Keratinocyte (primary cell): Measurements from ENCODE around the gene PRLH. TPM values are rescaled to one million over a fixed set of nuclear protein-coding genes. Genes with fewer than 3 reads are reported as not detected.

Experiments used
- DNase-seq: peaks from one replicate; pipeline ENCODE4 v3.0.0-alpha.2; 2011; ENCODE audit warnings: low read depth, missing footprints, low spot score
- FAIRE-seq: peaks from 2 replicates; lab custom pipeline; 2011; peaks lifted over from hg19 to GRCh38; lab: Jason Lieb, UNC
- H2AFZ ChIP-seq: 2 replicates; pipeline ENCODE4 v1.6.0; 2012; ENCODE audit warnings: low read length, control low read depth, inconsistent platforms; ENCODE audit not compliant: control insufficient read depth
- H3K27ac ChIP-seq: 2 replicates; pipeline ENCODE4 v1.5.1; 2011; ENCODE audit warnings: low read length; ENCODE audit not compliant: control insufficient read depth, insufficient read depth
- H3K27me3 ChIP-seq: 3 replicates; pipeline ENCODE4 v1.6.0; 2011; ENCODE audit warnings: low read length; ENCODE audit not compliant: control insufficient read depth, insufficient read depth; ENCODE audit errors: extremely low read depth
- H3K36me3 ChIP-seq, 2 experiments: 2 replicates in 1 of 2; 3 replicates in 1 of 2; pipeline ENCODE4 v1.5.1; 2011; ENCODE audit warnings: low read length in 2 of 2, mild to moderate bottlenecking in 1 of 2; ENCODE audit not compliant: control insufficient read depth in 2 of 2, insufficient read depth in 2 of 2; ENCODE audit errors: extremely low read depth in 1 of 2
- H3K4me1 ChIP-seq: 3 replicates; pipeline ENCODE4 v1.5.1; 2011; ENCODE audit warnings: low read length; ENCODE audit not compliant: control insufficient read depth, insufficient read depth; ENCODE audit errors: extremely low read depth
- H3K4me2 ChIP-seq: 3 replicates; pipeline ENCODE4 v1.6.0; 2011; ENCODE audit warnings: low read depth, low read length; ENCODE audit not compliant: control insufficient read depth, insufficient read depth; ENCODE audit errors: extremely low read depth
- H3K4me3 ChIP-seq, 3 experiments: fragments of 200-600 bp in 1 of 3; sonication (generic) in 1 of 3; 2 replicates in 2 of 3; 3 replicates in 1 of 3; pipeline ENCODE4 v1.5.1; 2011 to 2016; ENCODE audit warnings: low read length in 3 of 3, mild to moderate bottlenecking in 3 of 3, control low read depth in 2 of 3, inconsistent platforms in 1 of 3, low read depth in 1 of 3, mixed read lengths in 1 of 3, mixed run types in 1 of 3, moderate library complexity in 1 of 3; ENCODE audit not compliant: control insufficient read depth in 2 of 3, insufficient read depth in 2 of 3; ENCODE audit errors: extremely low read depth in 1 of 3
- H3K79me2 ChIP-seq: 2 replicates; pipeline ENCODE4 v1.6.0; 2012; ENCODE audit warnings: low read length; ENCODE audit not compliant: control insufficient read depth, insufficient read depth
- H3K9ac ChIP-seq: 3 replicates; pipeline ENCODE4 v1.6.0; 2011; ENCODE audit warnings: low read length; ENCODE audit not compliant: control insufficient read depth, insufficient read depth; ENCODE audit errors: extremely low read depth
- H3K9me1 ChIP-seq: 3 replicates; pipeline ENCODE4 v1.6.0; 2011; ENCODE audit warnings: low read length; ENCODE audit not compliant: control insufficient read depth, insufficient read depth; ENCODE audit errors: extremely low read depth
- H3K9me3 ChIP-seq: 2 replicates; pipeline ENCODE4 v1.5.1; 2012; ENCODE audit warnings: low read depth, low read length; ENCODE audit not compliant: control insufficient read depth
- H4K20me1 ChIP-seq: 3 replicates; pipeline ENCODE4 v1.6.0; 2011; ENCODE audit warnings: low read length; ENCODE audit not compliant: control insufficient read depth, insufficient read depth; ENCODE audit errors: extremely low read depth
- EZH2 ChIP-seq: IDR thresholded peaks from one replicate; pipeline ENCODE4 v1.6.1; 2012; ENCODE audit warnings: inconsistent platforms, mild to moderate bottlenecking, low read length, moderate library complexity
- dilution Hi-C: fragments of 300-500 bp; cut with MboI; formaldehyde crosslinking; loops from one replicate; pipeline ENCODE4 v1.7.0; 2020; ENCODE audit warnings: low sequenced_read_pairs; ENCODE audit not compliant: extremely low pct_ligation_motif_present
- polyA plus RNA-seq, 5 experiments: library from polyadenylated mRNA; depleted of rRNA in 3 of 5; stranded (reverse) in 3 of 5; stranded (forward) in 1 of 5; unstranded in 1 of 5; fragments of >200 nt; gene quantifications; 1 replicate in 1 of 5; 2 replicates in 3 of 5; 3 replicates in 1 of 5; pipeline versions ENCODE4 v1.2.1 to v1.2.3, GENCODE V29; 2011 to 2012; ENCODE audit warnings: missing spikeins in 2 of 5, low read depth in 1 of 5, low replicate concordance in 1 of 5
- TF ChIP-seq, protein P1 (sequence below), 3 experiments: IDR thresholded peaks in 1 of 3; conservative IDR thresholded peaks in 1 of 3; optimal IDR thresholded peaks in 1 of 3; 2 replicates in 2 of 3; 3 replicates in 1 of 3; pipeline versions ENCODE3 to v1.5.1; 2011; ENCODE audit warnings: low read length in 3 of 3, mild to moderate bottlenecking in 3 of 3, moderate library complexity in 2 of 3, control low read depth in 1 of 3, inconsistent platforms in 1 of 3; ENCODE audit not compliant: insufficient read depth in 2 of 3; ENCODE audit errors: extremely low read depth in 1 of 3

The PRLH gene
- polyA plus RNA-seq, 1 donor (not counting 4 experiments of a cell fraction or from before 2014, with no cell fraction given): not detected

DNA sequence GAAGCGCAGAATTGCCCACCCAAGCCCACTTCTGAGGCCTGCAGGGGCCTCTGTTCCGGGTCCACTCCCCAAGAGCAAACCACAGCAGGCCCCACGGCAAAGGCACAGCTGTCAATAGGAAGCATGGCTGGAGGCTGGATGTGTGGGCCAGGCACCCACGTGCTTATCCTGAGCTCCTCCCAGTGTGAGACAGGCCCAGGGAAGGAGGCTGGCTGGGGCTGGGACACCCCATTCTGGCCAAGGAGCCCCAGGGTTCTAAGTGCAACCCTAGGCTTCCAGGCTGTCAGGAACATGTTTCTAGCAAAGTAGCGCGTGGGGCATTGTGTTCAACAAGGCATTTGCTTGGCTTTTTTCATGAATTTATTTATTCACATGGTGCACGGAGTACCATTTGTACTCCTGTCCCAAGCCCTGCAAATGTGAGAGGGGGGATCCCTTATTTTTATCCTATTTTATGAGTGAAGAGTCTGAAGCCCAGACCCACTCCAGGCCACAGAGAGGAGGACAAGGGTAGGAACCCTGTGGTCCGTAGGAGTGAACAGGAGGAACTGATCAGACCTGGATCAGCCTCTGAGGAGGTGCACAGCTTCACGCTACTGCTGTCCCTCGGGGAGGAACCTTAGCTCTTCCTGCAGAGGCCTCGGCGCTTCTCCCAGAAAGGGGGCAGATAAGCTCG lies 30.3 kb downstream of the PRLH start:
- no peak overlapping the region for H3K9ac ChIP-seq
- H3K27ac ChIP-seq: no peak overlapping the region
- no peak overlapping the region for H3K4me3 ChIP-seq
- H3K36me3 ChIP-seq: no peaks in the 10 kb centered on the region
- DNase-seq: no peak
- no peak overlapping the region for H2AFZ ChIP-seq
- no peak for TF ChIP-seq EZH2
- TF ChIP-seq, protein P1, sequence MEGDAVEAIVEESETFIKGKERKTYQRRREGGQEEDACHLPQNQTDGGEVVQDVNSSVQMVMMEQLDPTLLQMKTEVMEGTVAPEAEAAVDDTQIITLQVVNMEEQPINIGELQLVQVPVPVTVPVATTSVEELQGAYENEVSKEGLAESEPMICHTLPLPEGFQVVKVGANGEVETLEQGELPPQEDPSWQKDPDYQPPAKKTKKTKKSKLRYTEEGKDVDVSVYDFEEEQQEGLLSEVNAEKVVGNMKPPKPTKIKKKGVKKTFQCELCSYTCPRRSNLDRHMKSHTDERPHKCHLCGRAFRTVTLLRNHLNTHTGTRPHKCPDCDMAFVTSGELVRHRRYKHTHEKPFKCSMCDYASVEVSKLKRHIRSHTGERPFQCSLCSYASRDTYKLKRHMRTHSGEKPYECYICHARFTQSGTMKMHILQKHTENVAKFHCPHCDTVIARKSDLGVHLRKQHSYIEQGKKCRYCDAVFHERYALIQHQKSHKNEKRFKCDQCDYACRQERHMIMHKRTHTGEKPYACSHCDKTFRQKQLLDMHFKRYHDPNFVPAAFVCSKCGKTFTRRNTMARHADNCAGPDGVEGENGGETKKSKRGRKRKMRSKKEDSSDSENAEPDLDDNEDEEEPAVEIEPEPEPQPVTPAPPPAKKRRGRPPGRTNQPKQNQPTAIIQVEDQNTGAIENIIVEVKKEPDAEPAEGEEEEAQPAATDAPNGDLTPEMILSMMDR (optimal IDR thresholded peaks at IDR 0.05 in 1 of 3, IDR thresholded peaks at IDR 0.05 in 1 of 3, conservative IDR thresholded peaks at IDR 0.05 in 1 of 3; ENCODE audit: extremely low read depth in 1 of 3, insufficient read depth in 2 of 3, low read length in 3 of 3): no peak
- no peaks in the 10 kb centered on the region for H3K79me2 ChIP-seq
- dilution Hi-C loops: no loop called here
- no peak overlapping the region for H3K4me2 ChIP-seq
- no peaks in the 10 kb centered on the region for H3K9me3 ChIP-seq
- no peak for FAIRE-seq
- H3K4me1 ChIP-seq: peaks cover 4% of the 10 kb centered on the region
- H4K20me1 ChIP-seq: no peaks in the 10 kb centered on the region
- H3K27me3 ChIP-seq: peaks cover 3% of the 10 kb centered on the region
- H3K9me1 ChIP-seq: no peaks in the 10 kb centered on the region

DNA sequence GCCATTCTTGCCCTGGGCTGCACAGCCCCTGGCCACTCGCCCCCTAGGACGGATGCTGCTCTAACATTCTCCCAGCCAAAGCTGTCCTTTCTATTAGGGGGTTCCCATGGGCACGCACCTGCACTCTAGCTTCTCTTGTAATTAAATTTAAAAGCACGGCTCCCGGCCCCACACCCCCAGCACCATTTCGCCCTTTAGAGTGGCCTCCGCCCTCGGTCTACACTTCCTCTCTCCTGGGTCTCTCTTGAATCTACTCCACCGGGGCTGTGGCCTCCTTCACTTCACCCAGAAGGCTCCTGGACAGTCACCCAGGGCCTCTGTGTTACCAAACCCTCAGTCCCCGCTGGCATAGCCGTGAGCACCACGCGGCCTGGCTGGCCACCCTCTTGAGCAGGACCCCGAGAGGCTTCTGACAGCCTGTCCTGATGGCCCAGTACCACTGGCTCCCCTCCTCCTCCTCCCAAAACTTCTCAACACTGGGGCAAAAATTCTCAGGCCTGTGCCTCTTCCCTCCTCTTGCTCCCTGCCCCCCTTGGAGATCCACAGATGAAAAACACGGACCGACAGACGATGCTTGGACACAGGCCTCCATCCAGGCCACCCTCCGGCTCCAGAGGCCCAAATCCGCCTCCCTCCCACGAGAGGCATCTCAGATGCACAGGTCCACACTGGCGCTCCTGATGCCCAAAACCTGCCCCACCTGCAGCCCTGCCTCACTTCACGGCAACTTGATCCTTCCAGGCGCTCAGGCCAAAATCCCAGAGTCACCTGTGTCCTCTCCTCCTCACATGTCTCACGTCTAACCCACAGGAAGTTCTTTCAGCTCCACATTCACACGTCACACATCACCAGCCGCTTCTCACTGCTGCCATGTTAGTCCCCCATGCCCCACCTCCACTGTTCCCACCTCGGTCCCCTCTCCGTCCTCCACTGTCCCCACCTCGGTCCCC lies 31.1 kb downstream of the PRLH start:
- H3K9ac ChIP-seq: no peak overlapping the region
- no peak overlapping the region for H2AFZ ChIP-seq
- TF ChIP-seq, protein P1 (optimal IDR thresholded peaks at IDR 0.05 in 1 of 3, IDR thresholded peaks at IDR 0.05 in 1 of 3, conservative IDR thresholded peaks at IDR 0.05 in 1 of 3; ENCODE audit: extremely low read depth in 1 of 3, insufficient read depth in 2 of 3, low read length in 3 of 3): no peak
- TF ChIP-seq EZH2: no peak
- FAIRE-seq (no peak), DNase-seq (no peak)
- H3K27me3 ChIP-seq: peaks cover 5% of the 10 kb centered on the region
- no peaks in the 10 kb centered on the region for H4K20me1 ChIP-seq
- H3K27ac ChIP-seq: no peak overlapping the region
- H3K4me2 ChIP-seq: no peak overlapping the region
- peaks cover 2% of the 10 kb centered on the region for H3K4me1 ChIP-seq
- dilution Hi-C loops: no loop called here
- no peaks in the 10 kb centered on the region for H3K36me3 ChIP-seq
- H3K9me3 ChIP-seq: no peaks in the 10 kb centered on the region
- H3K4me3 ChIP-seq: no peak overlapping the region
- no peaks in the 10 kb centered on the region for H3K9me1 ChIP-seq
- H3K79me2 ChIP-seq: no peaks in the 10 kb centered on the region
